Retina (tissue), 1 donor: Measurements from ENCODE around the gene RABGGTA.

Experiments
- DNase-seq: peaks from one replicate; pipeline ENCODE4 v3.0.0-alpha.2; 2016

Gene RABGGTA

GRCh38 chr14:24304019-24304387, 32.6 kb upstream of the RABGGTA start:
- DNase-seq = no peak

- no peak for DNase-seq
Observed at GRCh38 chr14:24300326-24300980, 29.1 kb upstream of the RABGGTA start.

- DNase-seq = peak; percentile 96
Observed at GRCh38 chr14:24299255-24300191, 28.1 kb upstream of the RABGGTA start, which contains the start of the genes DHRS1 and NOP9. Gene DHRS1 (minus strand): TSS chr14:24299780. CDS start chr14:24299106, 674 bp downstream. Gene NOP9 (plus strand): TSS chr14:24299850. CDS start chr14:24299955, 105 bp downstream.

- DNase-seq = no peak
Observed at GRCh38 chr14:24298892-24299254, 27.5 kb upstream of the RABGGTA start.

GRCh38 chr14:24297190-24297964, 26.0 kb upstream of the RABGGTA start:
- DNase-seq = no peak

- peak; percentile 60 for DNase-seq
Observed at GRCh38 chr14:24296341-24297157, 25.2 kb upstream of the RABGGTA start.

GRCh38 chr14:24293525-24293924, 22.1 kb upstream of the RABGGTA start:
- no peak for DNase-seq

- no peak for DNase-seq
Observed at GRCh38 chr14:24292118-24292807, 20.9 kb upstream of the RABGGTA start.

GRCh38 chr14:24291446-24292117, 20.2 kb upstream of the RABGGTA start:
- no peak for DNase-seq

- no peak for DNase-seq
Observed at GRCh38 chr14:24290746-24291145, 19.3 kb upstream of the RABGGTA start.

- DNase-seq = no peak
Observed at GRCh38 chr14:24289649-24290280, 18.4 kb upstream of the RABGGTA start.

- no peak for DNase-seq
Observed at GRCh38 chr14:24286996-24287395, 15.6 kb upstream of the RABGGTA start.

- DNase-seq = no peak
Observed at GRCh38 chr14:24285351-24285750, 14.0 kb upstream of the RABGGTA start.

GRCh38 chr14:24284501-24285035, 13.2 kb upstream of the RABGGTA start:
- DNase-seq = no peak

GRCh38 chr14:24283796-24284460, 12.5 kb upstream of the RABGGTA start:
- no peak for DNase-seq

- no peak for DNase-seq
Observed at GRCh38 chr14:24282736-24283135, 11.3 kb upstream of the RABGGTA start.

GRCh38 chr14:24281636-24282035, 10.2 kb upstream of the RABGGTA start:
- no peak for DNase-seq

- DNase-seq = no peak
Observed at GRCh38 chr14:24280797-24281460, 9.5 kb upstream of the RABGGTA start.
